Suprapubic skin (tissue), 3 donors: ENCODE data around the gene SLC9A7.

Experiments
- CTCF ChIP-seq, 2 donors: fragments of 200-600 bp in 1 of 2; fragments of 450-650 bp in 1 of 2; sonication (generic) in 1 of 2; IDR thresholded peaks; one replicate each; pipeline ENCODE4 v1.5.1; 2016 to 2019; ENCODE audit warnings: antibody characterized with exemption in 2 of 2, mild to moderate bottlenecking in 1 of 2, moderate library complexity in 1 of 2
- EP300 ChIP-seq: sonication (generic); formaldehyde crosslinking; IDR thresholded peaks from one replicate; pipeline ENCODE4 v1.6.1; 2017; ENCODE audit warnings: antibody characterized with exemption
- POLR2A ChIP-seq, 2 donors: fragments of 450-650 bp; IDR thresholded peaks; one replicate each; pipeline ENCODE4 v1.6.1; 2017; ENCODE audit warnings: antibody characterized with exemption in 2 of 2, mild to moderate bottlenecking in 2 of 2, moderate library complexity in 2 of 2

DNA sequence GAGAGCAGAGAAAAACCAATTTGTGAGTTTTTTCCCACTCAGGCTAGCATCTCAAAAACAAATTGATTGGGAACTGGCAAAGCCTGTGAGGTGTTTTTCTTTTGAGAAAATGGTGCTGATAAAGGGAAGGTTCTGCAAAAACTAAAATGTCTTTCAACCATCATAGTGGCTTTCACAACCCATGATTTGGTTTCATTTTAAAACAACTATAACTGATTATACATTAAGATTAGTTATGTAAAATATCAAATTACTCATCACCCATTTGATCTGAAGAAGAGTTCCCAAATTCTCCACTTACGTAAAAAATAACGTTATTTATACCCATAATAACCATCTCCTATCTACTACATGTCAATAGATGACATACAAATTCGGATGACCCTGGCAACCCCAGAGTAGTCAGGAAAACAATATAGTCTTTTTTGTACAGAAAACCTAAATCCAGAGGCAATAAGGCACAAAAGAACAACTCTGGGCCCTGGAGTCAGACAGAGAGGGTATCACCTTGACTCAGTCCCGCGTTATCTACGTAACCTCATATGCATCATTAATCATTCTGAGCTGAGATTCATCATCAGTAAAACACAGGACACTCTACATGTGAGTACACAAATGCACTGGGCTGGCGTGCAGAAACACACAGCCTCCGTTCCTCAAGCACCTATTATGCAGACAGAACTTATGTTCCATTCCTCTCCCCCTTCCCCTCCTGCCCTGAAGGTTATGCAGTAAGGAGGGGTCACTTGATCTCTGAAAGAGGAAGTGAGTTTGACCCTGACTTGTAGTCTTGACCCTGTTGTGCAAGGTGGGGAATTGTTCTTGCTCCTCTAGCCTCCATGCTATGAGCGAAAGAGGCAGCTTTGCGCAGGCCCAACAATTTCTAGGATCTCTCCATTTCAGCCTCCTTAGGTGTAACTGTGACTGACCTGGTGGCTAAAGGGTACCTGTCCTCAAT, 82.2 kb downstream of the SLC9A7 start:
- TF ChIP-seq CTCF (IDR thresholded peaks at IDR 0.05), result no peak
- TF ChIP-seq POLR2A (IDR thresholded peaks at IDR 0.05), result no peak
- TF ChIP-seq EP300, result no peak
